H1 (cell line): ENCODE data around the gene HSD17B13. TPM values are rescaled to one million over a fixed set of nuclear protein-coding genes. Genes with fewer than 3 reads are reported as not detected.

Source experiments
- CTCF ChIA-PET: fragments of 300-600 bp; sonication (Branson Sonifier 250); formaldehyde crosslinking; loops from one replicate; lab custom pipeline; 2021; ENCODE audit not compliant: partially characterized antibody; lab: Charles Lee
- POLR2A ChIA-PET: fragments of 300-600 bp; sonication (Branson Sonifier 250); formaldehyde crosslinking; loops from one replicate; lab custom pipeline; 2021; ENCODE audit warnings: inconsistent platforms; ENCODE audit not compliant: partially characterized antibody; lab: Charles Lee
- DNase-seq, 2 experiments: peaks; one replicate each; pipeline versions ENCODE4 v3.0.0 to v3.0.0-alpha.2; 2010 to 2022; ENCODE audit warnings: low spot score in 2 of 2, low read depth in 1 of 2, mixed read lengths in 1 of 2
- FAIRE-seq: peaks from 2 replicates; lab custom pipeline; 2011; peaks lifted over from hg19 to GRCh38; lab: Jason Lieb, UNC
- H2AFZ ChIP-seq: 2 replicates; pipeline ENCODE4 v1.8.1; 2012; ENCODE audit warnings: low read length, inconsistent platforms
- H2AK5ac ChIP-seq: 2 replicates; pipeline ENCODE4 v1.6.1; 2013; ENCODE audit warnings: low read depth, low read length
- H2BK120ac ChIP-seq: replicated peaks from 2 replicates; pipeline ENCODE3; 2013; ENCODE audit warnings: low read depth, low read length, inconsistent platforms
- H2BK12ac ChIP-seq: 2 replicates; pipeline ENCODE4 v1.6.1; 2013; ENCODE audit warnings: low read depth, low read length
- H2BK15ac ChIP-seq: 2 replicates; pipeline ENCODE4 v1.6.1; 2013; ENCODE audit warnings: low read length
- H2BK20ac ChIP-seq: 2 replicates; pipeline ENCODE4 v1.6.1; 2013; ENCODE audit warnings: low read length
- H2BK5ac ChIP-seq: 2 replicates; pipeline ENCODE4 v1.6.1; 2013; ENCODE audit warnings: low read depth, low read length
- H3K14ac ChIP-seq: 2 replicates; pipeline ENCODE4 v1.6.1; 2013; ENCODE audit warnings: inconsistent platforms; ENCODE audit not compliant: insufficient read length
- H3K18ac ChIP-seq: 2 replicates; pipeline ENCODE4 v1.6.1; 2013; ENCODE audit warnings: low read length; ENCODE audit errors: extremely low read depth
- H3K23ac ChIP-seq: 2 replicates; pipeline ENCODE4 v1.6.1; 2013; ENCODE audit warnings: inconsistent platforms; ENCODE audit not compliant: insufficient read length
- H3K23me2 ChIP-seq: 2 replicates; pipeline ENCODE4 v1.6.1; 2013; ENCODE audit warnings: low read depth, low read length
- H3K27ac ChIP-seq: 2 replicates; pipeline ENCODE4 v1.6.1; 2011; ENCODE audit warnings: low read depth, low read length, inconsistent platforms
- H3K27me3 ChIP-seq, 4 experiments: replicated peaks in 1 of 4; 1 replicate in 1 of 4; 2 replicates in 3 of 4; pipeline versions ENCODE4 v1.6.1 to v1.8.1; 2011 to 2013; ENCODE audit warnings: low read length in 3 of 4, mild to moderate bottlenecking in 3 of 4, inconsistent platforms in 2 of 4, mixed read lengths in 2 of 4, moderate library complexity in 1 of 4; ENCODE audit not compliant: control insufficient read depth in 3 of 4, insufficient read depth in 3 of 4; ENCODE audit errors: extremely low read depth in 1 of 4
- H3K36me3 ChIP-seq, 4 experiments: 2 replicates each; pipeline versions ENCODE4 v1.6.1 to v1.8.1; 2011 to 2013; ENCODE audit warnings: mild to moderate bottlenecking in 4 of 4, low read length in 3 of 4, moderate library complexity in 2 of 4, control low read depth in 1 of 4, inconsistent platforms in 1 of 4; ENCODE audit not compliant: insufficient read depth in 4 of 4, control insufficient read depth in 2 of 4
- H3K4ac ChIP-seq: replicated peaks from 2 replicates; pipeline ENCODE3; 2013; ENCODE audit warnings: low read length, low read depth, mixed read lengths, inconsistent platforms; ENCODE audit not compliant: insufficient read length
- H3K4me1 ChIP-seq, 4 experiments: replicated peaks in 1 of 4; 1 replicate in 1 of 4; 2 replicates in 3 of 4; pipeline versions ENCODE4 v1.6.1 to v1.8.1; 2011 to 2013; ENCODE audit warnings: low read length in 3 of 4, inconsistent platforms in 2 of 4, mixed read lengths in 1 of 4; ENCODE audit not compliant: insufficient read depth in 4 of 4, control insufficient read depth in 3 of 4
- H3K4me2 ChIP-seq, 2 experiments: 2 replicates each; pipeline versions ENCODE4 v1.6.1 to v1.8.1; 2011 to 2013; ENCODE audit warnings: low read depth in 2 of 2, low read length in 2 of 2, control low read depth in 1 of 2, inconsistent platforms in 1 of 2, mild to moderate bottlenecking in 1 of 2; ENCODE audit not compliant: insufficient read depth in 1 of 2
- H3K4me3 ChIP-seq, 4 experiments: fragments of 200-600, 300-600 bp in 1 of 4; sonication (generic), shearing (Covaris generic), sonication (Bioruptor Twin) in 1 of 4; 2 replicates each; pipeline versions ENCODE4 v1.5.1 to v1.8.1; 2011 to 2016; ENCODE audit warnings: low read length in 4 of 4, low read depth in 3 of 4, control low read depth in 2 of 4, inconsistent platforms in 2 of 4, mild to moderate bottlenecking in 2 of 4, mixed read lengths in 1 of 4, moderate library complexity in 1 of 4; ENCODE audit not compliant: insufficient read depth in 2 of 4; ENCODE audit errors: extremely low read depth in 1 of 4
- H3K56ac ChIP-seq: replicated peaks from 2 replicates; pipeline ENCODE3; 2013; ENCODE audit warnings: low read depth, mild to moderate bottlenecking, mixed read lengths, low read length, inconsistent platforms; ENCODE audit not compliant: insufficient read length
- H3K79me1 ChIP-seq: 2 replicates; pipeline ENCODE4 v1.6.1; 2013; ENCODE audit warnings: low read depth, low read length, control low read depth
- H3K79me2 ChIP-seq, 2 experiments: 2 replicates each; pipeline versions ENCODE4 v1.6.1 to v1.8.1; 2012 to 2013; ENCODE audit warnings: low read length in 2 of 2, mild to moderate bottlenecking in 2 of 2, inconsistent platforms in 1 of 2; ENCODE audit not compliant: insufficient read depth in 2 of 2, control insufficient read depth in 1 of 2
- H3K9ac ChIP-seq, 4 experiments: replicated peaks in 1 of 4; 1 replicate in 1 of 4; 2 replicates in 3 of 4; pipeline versions ENCODE4 v1.6.1 to v1.8.1; 2011 to 2013; ENCODE audit warnings: low read depth in 3 of 4, low read length in 3 of 4, control low read depth in 2 of 4, mild to moderate bottlenecking in 2 of 4, moderate library complexity in 2 of 4, inconsistent platforms in 1 of 4; ENCODE audit errors: extremely low read depth in 1 of 4
- H3K9me3 ChIP-seq, 2 experiments: 2 replicates each; pipeline versions ENCODE4 v1.6.1 to v1.8.1; 2012 to 2013; ENCODE audit warnings: mild to moderate bottlenecking in 2 of 2, moderate library complexity in 2 of 2, control low read depth in 1 of 2, inconsistent platforms in 1 of 2, low read depth in 1 of 2, low read length in 1 of 2, mixed read lengths in 1 of 2; ENCODE audit not compliant: insufficient read depth in 2 of 2
- H4K20me1 ChIP-seq, 2 experiments: replicated peaks in 1 of 2; 2 replicates each; pipeline versions ENCODE3 to v1.8.1; 2011 to 2013; ENCODE audit warnings: inconsistent platforms in 2 of 2, low read length in 2 of 2, mild to moderate bottlenecking in 1 of 2; ENCODE audit not compliant: insufficient read depth in 2 of 2, control insufficient read depth in 1 of 2
- H4K5ac ChIP-seq: 2 replicates; pipeline ENCODE4 v1.6.1; 2013; ENCODE audit warnings: low read length, low read depth, mixed read lengths, inconsistent platforms; ENCODE audit not compliant: insufficient read length
- H4K8ac ChIP-seq: 2 replicates; pipeline ENCODE4 v1.8.0; 2013; ENCODE audit warnings: mild to moderate bottlenecking, moderate library complexity, low read length, inconsistent platforms; ENCODE audit not compliant: insufficient read depth; ENCODE audit errors: extremely low read depth
- H4K91ac ChIP-seq: replicated peaks from 2 replicates; pipeline ENCODE3; 2013; ENCODE audit warnings: low read length, mixed read lengths, inconsistent platforms; ENCODE audit not compliant: insufficient read length
- ATF2 ChIP-seq: IDR thresholded peaks from 2 replicates; pipeline ENCODE4 v1.6.1; 2012; ENCODE audit warnings: low read length, inconsistent platforms
- HDAC2 ChIP-seq, 2 experiments: fragments of 300-600 bp in 1 of 2; sonication (generic) in 1 of 2; IDR thresholded peaks; 2 replicates each; pipeline ENCODE4 v1.6.1; 2011 to 2012; ENCODE audit warnings: low read depth in 2 of 2, low read length in 2 of 2, mild to moderate bottlenecking in 2 of 2, moderate library complexity in 2 of 2, borderline replicate concordance in 1 of 2, inconsistent platforms in 1 of 2
- JUN ChIP-seq: IDR thresholded peaks from 2 replicates; pipeline ENCODE4 v1.6.1; 2011; ENCODE audit warnings: low read depth, mild to moderate bottlenecking, improper control_type of control experiment, low read length
- POLR2A ChIP-seq, 2 experiments: IDR thresholded peaks; 1 replicate in 1 of 2; 2 replicates in 1 of 2; pipeline ENCODE4 v1.6.1; 2011; ENCODE audit warnings: low read depth in 2 of 2, low read length in 2 of 2, mild to moderate bottlenecking in 2 of 2; ENCODE audit errors: control extremely low read depth in 1 of 2
- RAD21 ChIP-seq, 2 experiments: IDR thresholded peaks in 1 of 2; conservative IDR thresholded peaks in 1 of 2; 2 replicates each; pipeline ENCODE4 v1.6.1; 2011; ENCODE audit warnings: low read depth in 2 of 2, low read length in 2 of 2, improper control_type of control experiment in 1 of 2, inconsistent platforms in 1 of 2, mild to moderate bottlenecking in 1 of 2, moderate library complexity in 1 of 2
- RBBP5 ChIP-seq: IDR thresholded peaks from 2 replicates; pipeline ENCODE4 v1.7.1; 2012; ENCODE audit warnings: low read depth, mild to moderate bottlenecking, inconsistent platforms, low read length, moderate library complexity, borderline replicate concordance
- SP2 ChIP-seq: IDR thresholded peaks from 2 replicates; pipeline ENCODE4 v1.6.1; 2012; ENCODE audit warnings: mild to moderate bottlenecking, low read length, inconsistent platforms
- TAF1 ChIP-seq: IDR thresholded peaks from 2 replicates; pipeline ENCODE4 v1.6.1; 2011; ENCODE audit warnings: mild to moderate bottlenecking, low read depth, low read length
- TAF7 ChIP-seq: optimal IDR thresholded peaks from 2 replicates; pipeline ENCODE3; 2011; ENCODE audit warnings: low read depth, mild to moderate bottlenecking, inconsistent platforms, low read length, moderate library complexity, borderline replicate concordance
- TCF12 ChIP-seq: IDR thresholded peaks from 2 replicates; pipeline ENCODE4 v1.6.1; 2011; ENCODE audit warnings: low read depth, mild to moderate bottlenecking, low read length
- USF2 ChIP-seq: IDR thresholded peaks from 2 replicates; pipeline ENCODE4 v1.6.1; 2011; ENCODE audit warnings: low read length, improper control_type of control experiment
- WGBS, 2 experiments: shearing (Covaris generic) in 1 of 2; methylation state at CpG; one replicate each; pipeline versions ENCODE4 v1.1.6 to v1.1.7; 2013 to 2015; ENCODE audit warnings: low lambda C conversion rate in 2 of 2, mixed read lengths in 2 of 2, inconsistent platforms in 1 of 2, low coverage in 1 of 2, missing lambda C conversion rate in 1 of 2; ENCODE audit not compliant: insufficient replicate concordance in 2 of 2, insufficient coverage in 1 of 2, insufficient read length in 1 of 2; ENCODE audit errors: extremely low coverage in 1 of 2, missing lambda C conversion rate in 1 of 2; 5-methylcytosine and 5-hydroxymethylcytosine counted together
- polyA plus RNA-seq, 7 experiments: library from polyadenylated mRNA; depleted of rRNA in 3 of 7; stranded (reverse) in 5 of 7; unstranded in 2 of 7; fragments of >200 nt in 5 of 7; fragments of 200-250 nt in 2 of 7; gene quantifications; 1 replicate in 5 of 7; 2 replicates in 1 of 7; 4 replicates in 1 of 7; pipeline versions ENCODE4 v1.2.1 to v1.2.3, GENCODE V29; 2011 to 2013; ENCODE audit warnings: missing spikeins in 2 of 7, mixed read lengths in 2 of 7
- total RNA-seq: library from RNA; stranded (reverse); fragmentation: NEBNext Ultra II Directional; extraction: Animal tissue kit (Norgen Biotek cat#: 25700); gene quantifications from 2 replicates; pipeline ENCODE4 v1.2.1, GENCODE V29; 2021

Gene HSD17B13
- total and polyA plus RNA-seq, 2 of the 8 experiments (the other 6 are each of a cell fraction or from before 2014, with no cell fraction given), result 0.09 to 0.13 TPM

GRCh38 chr4:87257523-87257922 lies 65.2 kb downstream of the HSD17B13 start:
- Histone ChIP-seq H4K91ac (no peak overlapping the region), H2BK5ac (no peak overlapping the region), H2BK20ac (no peak overlapping the region), H3K23ac (no peak overlapping the region), H4K8ac (no peak overlapping the region), H2BK120ac (no peak overlapping the region), H3K4me2 (no peak overlapping the region), H3K27me3 (no peaks in the 10 kb centered on the region), H3K79me1 (no peaks in the 10 kb centered on the region), H3K14ac (no peak overlapping the region), H3K23me2 (no peaks in the 10 kb centered on the region), H2AFZ (no peak overlapping the region), H3K9ac (no peak overlapping the region), H3K9me3 (peaks cover 0 to 4% of the 10 kb centered on the region in 2 experiments; a peak in 2 of 4 replicates), H4K20me1 (no peaks in the 10 kb centered on the region), H2AK5ac (no peak overlapping the region), H3K4me1 (no peaks in the 10 kb centered on the region), H3K4ac (no peak overlapping the region), H2BK12ac (no peak overlapping the region), H3K79me2 (no peaks in the 10 kb centered on the region), H2BK15ac (no peak overlapping the region), H4K5ac (no peak overlapping the region), H3K27ac (no peak overlapping the region), H3K18ac (no peak overlapping the region), H3K4me3 (no peak overlapping the region), H3K36me3 (no peaks in the 10 kb centered on the region), H3K56ac (no peak overlapping the region)
- CTCF ChIA-PET, result interaction anchor here (0.6 kb wide), 1 partner anchor 1479 kb away, joined by 3 read pairs; no protein-coding TSS in a partner anchor
- 63% methylated on average over 3 of the region's 3 CpGs; no CpG with 5 or more reads in 1 of the 2 experiments for WGBS, 2 experiments
- no peak for FAIRE-seq
- no peak for DNase-seq
- POLR2A ChIA-PET, result no interaction called here
- TF ChIP-seq USF2 (no peak), RAD21 (IDR thresholded peaks at IDR 0.05 in 1 of 2, conservative IDR thresholded peaks at IDR 0.05 in 1 of 2; ENCODE audit: low read depth in 2 of 2, low read length in 2 of 2) (no peak), HDAC2 (IDR thresholded peaks at IDR 0.05; ENCODE audit: borderline replicate concordance in 1 of 2, low read depth in 2 of 2, low read length in 2 of 2) (no peak), SP2 (no peak), RBBP5 (no peak), ATF2 (no peak), TCF12 (no peak), TAF7 (no peak), TAF1 (no peak), JUN (no peak), POLR2A (IDR thresholded peaks at IDR 0.05; ENCODE audit: control extremely low read depth in 1 of 2, low read depth in 2 of 2, low read length in 2 of 2) (no peak)
